ENCODE results near the gene TP53AIP1.

TP53AIP1 gene

DNA sequence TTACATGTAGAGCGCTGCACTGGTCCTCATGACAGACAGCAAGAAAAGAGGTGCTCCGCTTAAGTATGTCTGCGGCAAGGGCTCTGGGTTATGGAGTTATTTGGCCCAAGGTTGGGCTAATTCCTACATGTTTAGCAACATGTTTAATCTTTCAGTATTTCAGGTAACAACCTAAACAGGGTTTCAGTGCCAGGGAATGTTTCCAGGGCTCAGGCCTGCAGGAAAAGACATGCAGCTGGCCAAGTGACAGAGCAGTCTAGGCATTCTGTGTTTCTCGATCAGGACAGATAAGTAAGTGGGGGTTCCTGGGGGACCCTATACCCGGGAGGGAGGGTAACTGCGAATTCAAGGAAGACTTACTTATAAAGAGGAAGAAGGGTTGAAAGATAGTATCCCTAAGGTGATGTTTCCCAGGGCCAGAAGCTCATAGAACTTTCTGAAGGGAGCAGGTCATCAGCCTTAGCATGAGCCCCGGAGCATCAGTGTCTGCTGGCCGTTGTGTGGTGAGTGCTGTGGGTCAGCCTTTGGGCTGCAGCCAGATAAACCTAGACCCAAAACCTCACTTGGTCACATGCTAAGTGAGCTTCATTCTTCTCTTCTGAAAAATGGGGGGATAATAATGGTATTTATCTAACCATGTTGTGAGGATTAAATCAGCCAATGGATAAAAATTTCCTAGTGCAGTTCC is 33.1 kb downstream of the TP53AIP1 start:
- CTCF ChIA-PET = no interaction called here
- TF ChIP-seq NFRKB (IDR thresholded peaks at IDR 0.05) (no peak), HDGF (IDR thresholded peaks at IDR 0.05; ENCODE audit: borderline replicate concordance) (no peak), CTBP1 (IDR thresholded peaks at IDR 0.05; ENCODE audit: borderline replicate concordance) (no peak), FOXM1 (IDR thresholded peaks at IDR 0.05; ENCODE audit: borderline replicate concordance) (no peak)
- POLR2A ChIA-PET = no interaction called here
- DNase-seq (ENCODE audit: extremely low spot score) = no peak

DNA sequence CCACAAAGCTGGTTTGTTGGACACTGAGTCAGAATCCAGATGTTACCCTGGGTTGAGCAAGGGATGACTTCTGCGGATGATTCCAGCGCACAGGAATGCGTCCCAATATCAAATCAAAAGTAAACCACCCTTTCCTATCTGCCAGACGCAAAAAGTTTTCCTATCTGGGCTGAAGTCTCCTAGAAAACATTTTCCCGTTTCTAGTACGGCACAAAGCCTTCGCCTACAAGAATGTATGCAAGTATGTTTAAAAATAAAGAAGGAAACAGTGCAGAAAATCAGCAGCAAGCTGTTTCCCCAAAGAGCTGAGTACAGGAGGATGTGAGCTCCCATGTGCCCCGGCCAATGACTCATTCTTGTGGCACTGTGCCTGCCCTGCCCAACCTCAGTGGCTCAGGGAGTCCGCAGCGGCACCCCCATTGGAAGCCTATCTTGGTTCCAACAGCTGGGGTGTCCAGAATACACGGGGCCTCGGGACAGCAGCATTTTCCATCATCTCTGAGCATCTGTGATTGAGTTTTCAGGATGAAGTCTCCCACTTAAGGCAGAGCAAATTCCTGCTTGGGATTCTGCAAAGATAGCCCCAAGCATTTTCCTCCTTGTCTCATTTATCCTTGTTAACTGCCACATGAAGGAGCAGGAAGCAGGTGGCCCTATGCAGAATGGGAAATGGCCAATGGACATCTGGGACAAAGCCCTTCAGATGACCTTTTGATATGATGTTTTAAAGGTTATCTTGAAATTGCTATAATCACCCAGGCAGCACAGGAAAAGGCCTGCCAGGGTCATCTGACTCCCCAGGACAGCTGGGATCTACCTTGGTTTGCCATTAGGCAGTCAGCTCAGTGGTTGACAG is 34.1 kb downstream of the TP53AIP1 start:
- POLR2A ChIA-PET = no interaction called here
- CTCF ChIA-PET = no interaction called here
- no peak for TF ChIP-seq FOXA1 (IDR thresholded peaks at IDR 0.05)
- TF ChIP-seq ZNF384 (IDR thresholded peaks at IDR 0.05) = no peak
- no peak for DNase-seq (ENCODE audit: extremely low spot score)

- DNase-seq (ENCODE audit: extremely low spot score) = no peak
- ChIA-PET POLR2A (no interaction called here), CTCF (interaction anchor here (0.8 to 1.1 kb wide), 2 partner anchors 22 to 24 kb away, joined by 3 to 4 read pairs; no protein-coding TSS in a partner anchor)
- TF ChIP-seq SUZ12 (IDR thresholded peaks at IDR 0.05) (no peak), NFRKB (IDR thresholded peaks at IDR 0.05) (no peak), PKNOX1 (IDR thresholded peaks at IDR 0.05) (no peak), ELF4 (IDR thresholded peaks at IDR 0.05) (no peak), LEF1 (IDR thresholded peaks at IDR 0.05; ENCODE audit: borderline replicate concordance) (no peak), CTBP1 (IDR thresholded peaks at IDR 0.05; ENCODE audit: borderline replicate concordance) (no peak), FOXK2 (IDR thresholded peaks at IDR 0.05) (no peak), BHLHE40 (IDR thresholded peaks at IDR 0.05; ENCODE audit: borderline replicate concordance) (no peak), ZNF384 (IDR thresholded peaks at IDR 0.05) (no peak), SP1 (IDR thresholded peaks at IDR 0.05) (no peak), FOXA1 (IDR thresholded peaks at IDR 0.05) (no peak), TARDBP (IDR thresholded peaks at IDR 0.05) (no peak)
Observed at GRCh38 chr11:128907585-128907984, 35.1 kb downstream of the TP53AIP1 start.

GRCh38 chr11:128906185-128907050 is 36.3 kb downstream of the TP53AIP1 start:
- ChIA-PET CTCF (interaction anchor here (0.7 to 1.3 kb wide), 7 partner anchors 8 to 50 kb away, joined by 3 to 6 read pairs (median 3); no protein-coding TSS in a partner anchor), POLR2A (no interaction called here)
- DNase-seq (ENCODE audit: extremely low spot score) = no peak
- TF ChIP-seq ZNF384 (IDR thresholded peaks at IDR 0.05) (no peak), NFRKB (IDR thresholded peaks at IDR 0.05) (no peak), FOXM1 (IDR thresholded peaks at IDR 0.05; ENCODE audit: borderline replicate concordance) (no peak), ELF4 (IDR thresholded peaks at IDR 0.05) (no peak), PKNOX1 (IDR thresholded peaks at IDR 0.05) (no peak), ARNT (IDR thresholded peaks at IDR 0.05) (no peak), HDGF (IDR thresholded peaks at IDR 0.05; ENCODE audit: borderline replicate concordance) (no peak), BHLHE40 (IDR thresholded peaks at IDR 0.05; ENCODE audit: borderline replicate concordance) (no peak), L3MBTL2 (conservative IDR thresholded peaks at IDR 0.05) (no peak), LEF1 (IDR thresholded peaks at IDR 0.05; ENCODE audit: borderline replicate concordance) (no peak), SP1 (IDR thresholded peaks at IDR 0.05) (no peak), TARDBP (IDR thresholded peaks at IDR 0.05) (no peak)

DNA sequence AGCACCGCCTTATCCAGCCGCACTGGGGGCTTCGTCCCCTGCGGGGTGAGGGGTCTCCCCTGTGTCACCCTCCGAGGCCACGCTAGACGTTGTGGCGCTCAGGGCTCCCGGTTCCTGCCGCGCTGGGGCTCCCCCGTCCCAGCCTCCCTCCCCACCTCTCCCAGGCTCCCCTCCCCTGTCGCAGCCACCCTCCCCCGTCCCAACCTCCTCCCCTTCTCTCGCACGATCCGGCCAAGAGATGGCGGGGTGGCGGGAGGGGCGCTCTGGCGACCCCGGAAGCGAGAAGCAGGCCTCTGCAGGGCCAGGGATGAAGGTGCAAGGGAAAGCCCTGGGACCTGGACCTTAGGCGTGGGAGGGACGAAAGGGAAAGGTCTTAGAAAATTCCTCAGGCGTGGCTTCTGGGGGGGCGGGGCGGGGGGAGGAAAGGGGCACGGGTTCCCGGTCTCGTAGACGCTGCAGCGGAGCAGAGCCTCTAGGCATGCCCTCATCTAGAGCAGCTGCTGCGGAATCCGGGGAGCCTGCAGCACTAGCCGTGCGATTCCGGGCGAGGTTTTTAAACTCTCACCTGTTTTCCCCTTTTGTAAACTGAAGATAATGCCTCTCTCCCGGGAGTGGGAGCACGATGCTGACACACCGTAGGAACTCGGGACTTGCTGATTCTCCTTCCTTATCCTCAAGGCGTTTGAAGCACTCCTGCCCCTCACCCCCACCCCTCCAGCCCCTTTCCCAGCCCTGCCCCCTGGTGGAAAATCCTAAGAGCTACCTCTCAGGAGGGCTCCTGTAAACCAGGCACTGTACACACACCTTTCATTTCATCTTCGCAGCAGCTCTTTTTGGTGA is 37.1 kb downstream of the TP53AIP1 start:
- POLR2A ChIA-PET = interaction anchor here (1.1 kb wide), 1 partner anchor 57 kb away, joined by 3 read pairs; no protein-coding TSS in a partner anchor
- DNase-seq (ENCODE audit: extremely low spot score) = peak; percentile 80
- CTCF ChIA-PET = interaction anchor here (0.7 to 1.3 kb wide), 7 partner anchors 9 to 51 kb away, joined by 3 to 6 read pairs (median 3); no protein-coding TSS in a partner anchor

More for the DNA sequence above, 37.1 kb downstream of the TP53AIP1 start:
- TF ChIP-seq FOXA1 (IDR thresholded peaks at IDR 0.05) (no peak), ELF4 (IDR thresholded peaks at IDR 0.05) (no peak), ZNF384 (IDR thresholded peaks at IDR 0.05) (no peak), TARDBP (IDR thresholded peaks at IDR 0.05) (no peak), HDGF (IDR thresholded peaks at IDR 0.05; ENCODE audit: borderline replicate concordance) (no peak), SP1 (IDR thresholded peaks at IDR 0.05) (no peak), BHLHE40 (IDR thresholded peaks at IDR 0.05; ENCODE audit: borderline replicate concordance) (no peak)

Measured in HEK293T (cell line).